ENCODE data around the gene HELLS. TPM values are rescaled to one million over a fixed set of nuclear protein-coding genes. Genes with fewer than 3 reads are reported as not detected.

Gene HELLS
- total and polyA plus RNA-seq, 2 of the 8 experiments (the other 6 are each of a cell fraction or from before 2014, with no cell fraction given), result 147 to 371 TPM

DNA sequence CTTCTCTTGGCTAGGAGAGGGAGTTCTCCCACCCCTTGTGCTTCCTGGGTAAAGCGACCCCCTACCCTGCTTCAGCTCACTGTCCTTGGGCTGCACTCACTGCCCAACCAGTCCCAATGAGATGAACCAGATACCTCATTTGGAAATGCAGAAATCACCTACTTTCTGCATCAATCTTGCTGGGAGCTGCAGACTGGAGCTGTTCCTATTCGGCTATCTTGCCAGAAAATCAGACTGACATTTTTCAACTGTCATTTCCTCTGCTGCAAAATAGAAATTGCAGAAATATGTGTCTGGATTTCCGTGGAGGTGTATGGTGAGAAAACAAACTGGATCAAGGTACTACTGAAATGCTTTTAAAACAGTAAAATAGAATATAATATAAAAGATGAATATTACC is 95.0 kb downstream of the HELLS start:
- no peaks in the 10 kb centered on the region for H3K36me3 ChIP-seq (ENCODE audit: control insufficient read depth in 2 of 4, insufficient read depth in 4 of 4, low read length in 3 of 4)
- no peak overlapping the region for H2AFZ ChIP-seq (ENCODE audit: low read length)
- no peaks in the 10 kb centered on the region for H3K23me2 ChIP-seq (ENCODE audit: low read depth, low read length)
- no peak overlapping the region for H3K4me2 ChIP-seq (ENCODE audit: insufficient read depth in 1 of 2, low read depth in 2 of 2, low read length in 2 of 2)
- H2BK20ac ChIP-seq (ENCODE audit: low read length), result no peak overlapping the region
- H4K91ac ChIP-seq (replicated peaks; ENCODE audit: insufficient read length, low read length), result no peak overlapping the region
- H3K27me3 ChIP-seq (replicated peaks in 1 of 4; ENCODE audit: control insufficient read depth in 3 of 4, extremely low read depth in 1 of 4, insufficient read depth in 3 of 4, low read length in 3 of 4), result no peaks in the 10 kb centered on the region
- no peak overlapping the region for H2BK120ac ChIP-seq (replicated peaks; ENCODE audit: low read depth, low read length)
- H3K9me3 ChIP-seq (ENCODE audit: insufficient read depth in 2 of 2, low read depth in 1 of 2, low read length in 1 of 2), result peaks cover 4 to 9% of the 10 kb centered on the region in 2 experiments; a peak in 1 of 4 replicates
- no peaks in the 10 kb centered on the region for H3K79me1 ChIP-seq (ENCODE audit: low read depth, low read length)
- H3K9ac ChIP-seq (replicated peaks in 1 of 4; ENCODE audit: extremely low read depth in 1 of 4, low read depth in 3 of 4, low read length in 3 of 4), result no peak overlapping the region
- no peak overlapping the region for H2AK5ac ChIP-seq (ENCODE audit: low read depth, low read length)
- H2BK12ac ChIP-seq (ENCODE audit: low read depth, low read length), result no peak overlapping the region
- ChIA-PET CTCF (ENCODE audit: partially characterized antibody) (interaction anchor here (0.6 to 3.3 kb wide), 12 partner anchors 11 to 893 kb away, joined by 3 to 22 read pairs (median 5); no protein-coding TSS in a partner anchor), POLR2A (ENCODE audit: partially characterized antibody) (interaction anchor here (0.7 to 2.0 kb wide), 5 partner anchors 10 to 164 kb away, joined by 3 to 5 read pairs (median 4); no protein-coding TSS in a partner anchor)
- H3K79me2 ChIP-seq (ENCODE audit: control insufficient read depth in 1 of 2, insufficient read depth in 2 of 2, low read length in 2 of 2), result no peaks in the 10 kb centered on the region
- H4K20me1 ChIP-seq (replicated peaks in 1 of 2; ENCODE audit: control insufficient read depth in 1 of 2, insufficient read depth in 2 of 2, low read length in 2 of 2), result no peaks in the 10 kb centered on the region
- no peak overlapping the region for H3K18ac ChIP-seq (ENCODE audit: extremely low read depth, low read length)
- no peak overlapping the region for H2BK5ac ChIP-seq (ENCODE audit: low read depth, low read length)
- DNase-seq (ENCODE audit: low read depth in 1 of 2, low spot score in 2 of 2), result no peak
- no peak overlapping the region for H2BK15ac ChIP-seq (ENCODE audit: low read length)
- no peak overlapping the region for H4K5ac ChIP-seq (ENCODE audit: insufficient read length, low read depth, low read length)
- H3K4ac ChIP-seq (replicated peaks; ENCODE audit: insufficient read length, low read depth, low read length), result no peak overlapping the region
- no peak overlapping the region for H3K27ac ChIP-seq (ENCODE audit: low read depth, low read length)
- H3K56ac ChIP-seq (replicated peaks; ENCODE audit: insufficient read length, low read depth, low read length), result no peak overlapping the region
- no peak for FAIRE-seq
- H4K8ac ChIP-seq (ENCODE audit: extremely low read depth, insufficient read depth, low read length), result no peak overlapping the region
- no peak overlapping the region for H3K23ac ChIP-seq (ENCODE audit: insufficient read length)
- TF ChIP-seq CHD2 (IDR thresholded peaks at IDR 0.05; ENCODE audit: low read length), result no peak
- TF ChIP-seq CTBP2 (IDR thresholded peaks at IDR 0.05; ENCODE audit: borderline replicate concordance, insufficient read depth, insufficient read length, low read length), result no peak
- no peaks in the 10 kb centered on the region for H3K4me1 ChIP-seq (replicated peaks in 1 of 4; ENCODE audit: control insufficient read depth in 3 of 4, insufficient read depth in 4 of 4, low read length in 3 of 4)
- no peak overlapping the region for H3K4me3 ChIP-seq (ENCODE audit: extremely low read depth in 1 of 4, insufficient read depth in 2 of 4, low read depth in 3 of 4, low read length in 4 of 4)
- H3K14ac ChIP-seq (ENCODE audit: insufficient read length), result no peak overlapping the region
- 86% methylated on average over 3 of the region's 3 CpGs; no CpG with 5 or more reads in 1 of the 2 experiments for WGBS, 2 experiments (ENCODE audit: extremely low coverage in 1 of 2, insufficient coverage in 1 of 2, insufficient read length in 1 of 2, insufficient replicate concordance in 2 of 2, low coverage in 1 of 2, low lambda C conversion rate in 2 of 2, missing lambda C conversion rate in 1 of 2)

All from H1 (cell line).